ENCODE data around the gene CLIC4. TPM values are rescaled to one million over a fixed set of nuclear protein-coding genes. Genes with fewer than 3 reads are reported as not detected.

CLIC4 gene
- total and polyA plus RNA-seq, 2 of the 8 experiments (the other 6 are each of a cell fraction or from before 2014, with no cell fraction given): 77.5 to 293 TPM

DNA sequence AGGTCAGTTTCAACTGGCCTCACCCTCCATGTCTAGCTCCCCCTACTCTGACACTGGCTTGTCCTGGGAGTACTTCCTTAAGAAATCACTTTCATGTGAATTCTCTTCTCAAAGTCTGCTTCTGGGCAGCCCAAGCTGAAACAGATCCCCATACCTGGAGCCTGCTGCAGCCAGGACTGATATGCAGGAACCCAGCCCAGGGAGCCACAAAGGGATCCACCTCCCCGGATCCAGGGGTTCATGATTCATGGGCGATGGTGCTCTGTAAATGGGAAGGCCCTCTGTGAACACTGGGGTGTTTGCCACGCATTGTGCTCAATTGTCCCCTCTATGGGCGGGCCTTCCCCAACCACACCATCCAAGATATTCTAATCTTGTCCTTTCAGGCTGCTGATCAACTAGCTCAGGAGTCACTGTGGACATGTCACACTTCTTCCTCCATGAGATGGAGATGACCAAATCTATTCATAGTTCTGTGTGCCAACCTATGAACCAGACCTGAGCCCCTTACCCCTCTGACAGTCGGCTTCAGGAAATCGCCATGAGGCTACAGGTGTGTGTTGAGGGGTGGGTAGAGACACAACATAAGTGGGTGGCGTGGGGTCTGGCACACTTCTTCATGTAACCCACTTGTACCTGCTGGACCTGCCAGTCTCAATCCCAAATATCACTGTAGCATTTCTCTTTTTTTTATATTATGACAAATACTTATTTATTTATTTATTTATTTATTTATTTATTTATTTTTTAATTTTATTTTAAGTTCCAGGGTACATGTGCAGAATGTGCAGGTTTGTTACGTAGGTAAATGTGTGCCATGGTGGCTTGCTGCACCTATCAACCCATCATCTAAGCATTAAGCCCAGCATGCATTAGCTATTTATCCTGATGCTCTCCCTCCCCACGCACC is 143.1 kb downstream of the CLIC4 start:
- no peaks in the 10 kb centered on the region for H3K27me3 ChIP-seq (replicated peaks in 1 of 4; ENCODE audit: control insufficient read depth in 3 of 4, extremely low read depth in 1 of 4, insufficient read depth in 3 of 4, low read length in 3 of 4)
- peak in 1 of 2 experiments; percentile 33 for DNase-seq (ENCODE audit: low read depth in 1 of 2, low spot score in 2 of 2)
- H3K56ac ChIP-seq (replicated peaks; ENCODE audit: insufficient read length, low read depth, low read length): no peak overlapping the region
- peaks cover 13 to 24% of the 10 kb centered on the region in 2 experiments for H3K9me3 ChIP-seq (ENCODE audit: insufficient read depth in 2 of 2, low read depth in 1 of 2, low read length in 1 of 2)
- ChIA-PET POLR2A (ENCODE audit: partially characterized antibody) (interaction anchor here (0.8 kb wide), 1 partner anchor 10 kb away, joined by 3 read pairs; no protein-coding TSS in a partner anchor), CTCF (ENCODE audit: partially characterized antibody) (interaction anchor here (0.6 to 5.8 kb wide), 9 partner anchors 10 to 319 kb away, joined by 3 to 62 read pairs (median 5); no protein-coding TSS in a partner anchor)
- no peak overlapping the region for H2AFZ ChIP-seq (ENCODE audit: low read length)
- no peak overlapping the region for H3K23ac ChIP-seq (ENCODE audit: insufficient read length)
- H3K27ac ChIP-seq (ENCODE audit: low read depth, low read length): no peak overlapping the region
- no peak overlapping the region for H3K9ac ChIP-seq (replicated peaks in 1 of 4; ENCODE audit: extremely low read depth in 1 of 4, low read depth in 3 of 4, low read length in 3 of 4)
- no peak overlapping the region for H3K4ac ChIP-seq (replicated peaks; ENCODE audit: insufficient read length, low read depth, low read length)
- H2BK20ac ChIP-seq (ENCODE audit: low read length): no peak overlapping the region
- H3K4me3 ChIP-seq (ENCODE audit: extremely low read depth in 1 of 4, insufficient read depth in 2 of 4, low read depth in 3 of 4, low read length in 4 of 4): no peak overlapping the region
- H3K23me2 ChIP-seq (ENCODE audit: low read depth, low read length): no peaks in the 10 kb centered on the region
- H2BK5ac ChIP-seq (ENCODE audit: low read depth, low read length): no peak overlapping the region
- peak overlapping the region; percentile 9; the same call in 1 of the 2 replicates for H4K8ac ChIP-seq (ENCODE audit: extremely low read depth, insufficient read depth, low read length)
- H3K36me3 ChIP-seq (ENCODE audit: control insufficient read depth in 2 of 4, insufficient read depth in 4 of 4, low read length in 3 of 4): no peaks in the 10 kb centered on the region
- no peak overlapping the region for H2AK5ac ChIP-seq (ENCODE audit: low read depth, low read length)
- H2BK15ac ChIP-seq (ENCODE audit: low read length): no peak overlapping the region
- H3K79me1 ChIP-seq (ENCODE audit: low read depth, low read length): no peaks in the 10 kb centered on the region
- H3K4me1 ChIP-seq (replicated peaks in 1 of 4; ENCODE audit: control insufficient read depth in 3 of 4, insufficient read depth in 4 of 4, low read length in 3 of 4): no peaks in the 10 kb centered on the region
- no peak overlapping the region for H2BK12ac ChIP-seq (ENCODE audit: low read depth, low read length)
- no peak overlapping the region for H3K14ac ChIP-seq (ENCODE audit: insufficient read length)
- no peak overlapping the region for H4K91ac ChIP-seq (replicated peaks; ENCODE audit: insufficient read length, low read length)
- H4K20me1 ChIP-seq (replicated peaks in 1 of 2; ENCODE audit: control insufficient read depth in 1 of 2, insufficient read depth in 2 of 2, low read length in 2 of 2): no peaks in the 10 kb centered on the region
- no peaks in the 10 kb centered on the region for H3K79me2 ChIP-seq (ENCODE audit: control insufficient read depth in 1 of 2, insufficient read depth in 2 of 2, low read length in 2 of 2)
- 89% methylated on average over 9 of the region's 9 CpGs; no CpG with 5 or more reads in 1 of the 2 experiments for WGBS, 2 experiments (ENCODE audit: extremely low coverage in 1 of 2, insufficient coverage in 1 of 2, insufficient read length in 1 of 2, insufficient replicate concordance in 2 of 2, low coverage in 1 of 2, low lambda C conversion rate in 2 of 2, missing lambda C conversion rate in 1 of 2)
- H3K4me2 ChIP-seq (ENCODE audit: insufficient read depth in 1 of 2, low read depth in 2 of 2, low read length in 2 of 2): no peak overlapping the region
- no peak overlapping the region for H4K5ac ChIP-seq (ENCODE audit: insufficient read length, low read depth, low read length)
- no peak for FAIRE-seq
- no peak overlapping the region for H3K18ac ChIP-seq (ENCODE audit: extremely low read depth, low read length)
- no peak overlapping the region for H2BK120ac ChIP-seq (replicated peaks; ENCODE audit: low read depth, low read length)
- TF ChIP-seq CREB1 (IDR thresholded peaks at IDR 0.05) (no peak), MAFK (IDR thresholded peaks at IDR 0.05; ENCODE audit: low read depth, low read length) (no peak), EP300 (IDR thresholded peaks at IDR 0.05; ENCODE audit: borderline replicate concordance in 1 of 2, low read depth in 2 of 2, low read length in 2 of 2) (no peak), NRF1 (IDR thresholded peaks at IDR 0.05; ENCODE audit: low read depth, low read length) (no peak), TEAD4 (IDR thresholded peaks at IDR 0.05; ENCODE audit: low read depth, low read length) (no peak), TCF12 (IDR thresholded peaks at IDR 0.05; ENCODE audit: low read depth, low read length) (no peak), SUZ12 (IDR thresholded peaks at IDR 0.05; ENCODE audit: low read length) (no peak), JUND (IDR thresholded peaks at IDR 0.05; ENCODE audit: low read length) (no peak), SRF (IDR thresholded peaks at IDR 0.05; ENCODE audit: low read depth, low read length) (no peak), CBX5 (IDR thresholded peaks at IDR 0.05; ENCODE audit: low read depth, low read length) (no peak), SIN3A (conservative IDR thresholded peaks at IDR 0.05 in 1 of 2, IDR thresholded peaks at IDR 0.05 in 1 of 2; ENCODE audit: low read depth in 1 of 2, low read length in 2 of 2) (no peak), TBP (IDR thresholded peaks at IDR 0.05; ENCODE audit: low read depth, low read length) (no peak), SIRT6 (IDR thresholded peaks at IDR 0.05; ENCODE audit: low read length) (no peak)
